ENCODE results near the gene DCAF12L2. TPM values are rescaled to one million over a fixed set of nuclear protein-coding genes. Genes with fewer than 3 reads are reported as not detected.
"Not testable (repeated sequence)": the region's sequence is repeated elsewhere in the genome, so short reads cannot be mapped to it uniquely, and the experiment has no call there.

The DCAF12L2 gene
- 0.10 TPM for total RNA-seq
- long read RNA-seq, result 0 reads

- DNase-seq, result peak; percentile 27
- intact Hi-C loops (cut with micrococcal nuclease), result no loop called here
- peak; percentile 24 for ATAC-seq
These were observed at the start of gene DCAF12L2 for GRCh38 chrX:126165721-126166461. Gene DCAF12L2, minus strand, starts transcription at chrX:126166289. Its CDS starts 365 bp downstream, at chrX:126165924.

GRCh38 chrX:126190888-126191287 is 24.8 kb upstream of the DCAF12L2 start:
- ATAC-seq; intact Hi-C loops (cut with micrococcal nuclease); DNase-seq: not testable (repeated sequence)

GRCh38 chrX:126177133-126177840 is 11.2 kb upstream of the DCAF12L2 start:
- ATAC-seq, result no peak
- intact Hi-C loops (cut with micrococcal nuclease), result no loop called here
- DNase-seq, result no peak

GRCh38 chrX:126170720-126171119 is 4.6 kb upstream of the DCAF12L2 start:
- no peak for ATAC-seq
- intact Hi-C loops (cut with micrococcal nuclease), result no loop called here
- no peak for DNase-seq

GRCh38 chrX:126167560-126167959 is 1.5 kb upstream of the DCAF12L2 start:
- ATAC-seq (no peak), DNase-seq (no peak)
- intact Hi-C loops (cut with micrococcal nuclease), result no loop called here

- DNase-seq, result no peak
- no peak for ATAC-seq
- intact Hi-C loops (cut with micrococcal nuclease), result no loop called here
These were observed 728 bp downstream of the DCAF12L2 start for GRCh38 chrX:126165401-126165720.

- no peak for ATAC-seq
- intact Hi-C loops (cut with micrococcal nuclease), result no loop called here
- no peak for DNase-seq
These were observed 1.2 kb downstream of the DCAF12L2 start for GRCh38 chrX:126164689-126165400.

GRCh38 chrX:126164226-126164625 is 1.9 kb downstream of the DCAF12L2 start:
- no peak for DNase-seq
- no peak for ATAC-seq

GRCh38 chrX:126141014-126141413 is 25.1 kb downstream of the DCAF12L2 start:
- intact Hi-C loops (cut with micrococcal nuclease), result no loop called here
- DNase-seq (no peak), ATAC-seq (no peak)

More at GRCh38 chrX:126164226-126164625, 1.9 kb downstream of the DCAF12L2 start:
- intact Hi-C loops (cut with micrococcal nuclease), result no loop called here

GRCh38 chrX:126137899-126138298 is 28.2 kb downstream of the DCAF12L2 start:
- no peak for DNase-seq
- intact Hi-C loops (cut with micrococcal nuclease), result no loop called here
- ATAC-seq, result no peak

GRCh38 chrX:126124721-126125120 is 41.4 kb downstream of the DCAF12L2 start:
- DNase-seq (no peak), ATAC-seq (no peak)
- intact Hi-C loops (cut with micrococcal nuclease), result no loop called here
